ENCODE measurements around the gene NR6A1.

Gene NR6A1

DNA sequence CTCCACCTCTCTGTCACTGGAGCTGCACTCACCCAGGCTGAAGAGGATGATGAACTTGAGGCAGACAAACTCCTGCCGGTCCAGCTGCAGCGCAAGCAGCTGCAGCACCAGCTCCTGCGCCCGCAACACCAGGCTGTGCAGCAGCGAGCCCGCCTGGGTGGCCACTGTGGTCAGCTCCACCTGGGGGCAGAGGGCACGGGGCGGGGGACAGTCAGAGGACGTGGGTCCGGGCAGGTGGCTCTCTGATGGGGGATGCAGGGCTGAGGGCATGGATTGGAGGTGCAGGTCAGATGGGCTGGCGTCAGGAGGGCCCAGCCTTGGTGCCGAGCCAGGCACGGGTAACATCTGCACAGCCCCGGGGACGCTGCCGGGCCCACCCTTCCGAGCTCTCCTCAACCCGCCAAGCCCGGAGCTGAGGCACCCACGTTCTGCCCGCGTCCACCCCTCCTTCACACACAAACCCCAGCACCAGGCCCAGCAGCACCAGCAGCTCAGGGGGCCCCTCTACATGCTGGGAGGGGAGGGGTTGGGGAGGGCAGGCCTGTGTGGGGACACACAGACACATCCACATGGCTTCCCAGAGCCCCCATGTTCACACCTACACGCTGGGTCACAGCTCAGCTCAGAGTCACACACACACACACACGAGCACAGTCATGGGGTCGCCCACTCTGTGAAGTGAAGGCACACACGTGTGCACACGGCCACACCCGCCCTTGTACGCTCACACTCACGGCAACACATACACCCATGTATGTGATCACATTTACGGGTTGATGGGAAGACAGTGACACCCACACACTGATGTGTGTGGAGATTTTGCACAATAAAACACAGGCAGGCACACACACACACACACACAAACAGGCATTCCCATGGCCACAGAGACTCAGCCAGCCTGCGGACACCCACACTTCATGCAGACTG is 279.8 kb downstream of the NR6A1 start:
- peaks cover 7% of the 10 kb centered on the region; the same call in 1 of the 2 replicates for H3K27me3 ChIP-seq (ENCODE audit: control insufficient read depth, insufficient read depth, low read length)

DNA sequence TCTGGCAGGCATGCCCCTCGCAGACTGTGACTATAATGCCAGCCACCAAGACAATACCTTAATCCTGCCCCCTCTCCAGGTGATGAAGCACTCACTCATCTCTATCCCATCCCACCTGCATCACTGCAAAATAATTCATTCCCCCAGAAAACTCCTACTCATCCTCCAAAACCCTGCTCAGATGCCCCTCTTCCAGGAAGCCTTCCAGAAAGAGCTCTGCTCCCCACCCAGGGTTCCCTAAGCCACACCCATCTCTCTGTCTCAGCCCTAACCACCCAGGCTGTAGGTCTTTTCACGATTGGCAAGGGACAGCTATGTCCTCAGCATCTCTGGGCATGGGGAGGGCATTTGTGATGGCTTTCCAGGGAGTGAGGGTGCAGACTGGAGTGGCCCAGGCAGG is 281.1 kb downstream of the NR6A1 start:
- H3K9ac ChIP-seq (ENCODE audit: low read length), result no peak overlapping the region
- no peaks in the 10 kb centered on the region for H3K9me3 ChIP-seq (ENCODE audit: control insufficient read depth, insufficient read depth, low read depth, low read length)
- H3K4me1 ChIP-seq (ENCODE audit: control insufficient read depth, insufficient read depth, low read length), result peaks cover 14% of the 10 kb centered on the region; the same call in 1 of the 2 replicates
- H3K36me3 ChIP-seq (ENCODE audit: control insufficient read depth, insufficient read depth, low read length), result no peaks in the 10 kb centered on the region
- peaks cover 7% of the 10 kb centered on the region; the same call in 1 of the 2 replicates for H3K27me3 ChIP-seq (ENCODE audit: control insufficient read depth, insufficient read depth, low read length)
- H3K4me3 ChIP-seq (ENCODE audit: low read depth, low read length), result no peak overlapping the region
- H3K27ac ChIP-seq (ENCODE audit: low read depth, low read length), result no peak overlapping the region

More for the DNA sequence above, 279.8 kb downstream of the NR6A1 start:
- H3K9me3 ChIP-seq (ENCODE audit: control insufficient read depth, insufficient read depth, low read depth, low read length), result no peaks in the 10 kb centered on the region
- no peak overlapping the region for H3K9ac ChIP-seq (ENCODE audit: low read length)
- 0 out of 2 replicates have a peak, but pooled peaks cover 9% of the 10 kb centered on the region for H3K4me1 ChIP-seq (ENCODE audit: control insufficient read depth, insufficient read depth, low read length)
- H3K4me3 ChIP-seq (ENCODE audit: low read depth, low read length), result no peak overlapping the region
- H3K27ac ChIP-seq (ENCODE audit: low read depth, low read length), result no peak overlapping the region
- H3K36me3 ChIP-seq (ENCODE audit: control insufficient read depth, insufficient read depth, low read length), result no peaks in the 10 kb centered on the region

DNA sequence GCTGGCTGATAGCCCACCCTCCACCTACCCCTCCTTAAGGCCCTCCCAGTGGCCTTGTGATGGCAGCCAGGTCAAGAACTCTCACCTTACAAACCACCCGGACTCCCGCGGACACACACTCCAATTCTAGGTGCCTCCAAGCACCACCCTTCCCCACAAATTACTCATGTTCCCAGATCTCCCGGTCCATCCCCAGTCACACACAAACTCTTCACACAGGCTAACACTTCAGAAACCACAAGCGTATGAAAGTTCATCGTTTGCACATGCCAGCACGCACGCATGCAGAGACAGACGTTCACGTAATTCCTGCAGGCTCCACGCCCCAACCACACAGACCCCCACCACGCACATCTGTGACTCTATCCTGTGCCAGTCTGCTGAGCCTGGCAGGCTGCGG is 281.9 kb downstream of the NR6A1 start:
- no peak overlapping the region for H3K4me3 ChIP-seq (ENCODE audit: low read depth, low read length)
- no peak overlapping the region for H3K9ac ChIP-seq (ENCODE audit: low read length)
- H3K4me1 ChIP-seq (ENCODE audit: control insufficient read depth, insufficient read depth, low read length), result peaks cover 14% of the 10 kb centered on the region; the same call in 1 of the 2 replicates
- H3K27me3 ChIP-seq (ENCODE audit: control insufficient read depth, insufficient read depth, low read length), result peaks cover 7% of the 10 kb centered on the region; the same call in 1 of the 2 replicates
- H3K27ac ChIP-seq (ENCODE audit: low read depth, low read length), result no peak overlapping the region
- no peaks in the 10 kb centered on the region for H3K9me3 ChIP-seq (ENCODE audit: control insufficient read depth, insufficient read depth, low read depth, low read length)
- no peaks in the 10 kb centered on the region for H3K36me3 ChIP-seq (ENCODE audit: control insufficient read depth, insufficient read depth, low read length)

DNA sequence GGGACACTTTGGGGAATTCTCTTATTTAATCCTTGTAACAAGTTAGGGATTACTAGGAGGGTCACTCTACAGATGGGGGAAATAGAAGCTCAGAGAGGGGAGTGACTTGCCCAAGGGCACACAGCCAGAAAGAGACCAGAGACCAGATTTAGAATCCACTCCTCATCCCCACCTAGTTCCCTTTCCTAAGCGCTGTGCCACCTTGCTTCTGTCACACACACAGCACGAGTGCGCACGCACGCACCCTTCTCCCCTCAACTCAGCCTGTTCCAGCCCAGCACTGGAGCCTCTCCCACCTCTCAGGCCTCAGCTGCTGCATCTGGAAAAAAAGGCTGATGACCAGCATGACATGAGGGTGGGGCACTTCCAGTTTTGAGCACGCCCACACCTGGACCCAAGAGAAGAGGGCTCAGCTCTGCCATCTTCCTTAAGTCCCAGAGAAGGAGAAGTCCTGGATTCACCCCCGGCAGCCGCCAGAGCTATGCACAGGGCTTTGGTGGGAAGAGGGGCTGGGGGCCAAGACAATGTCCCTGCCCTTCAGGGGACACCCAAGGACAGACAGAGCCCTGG is 282.4 kb downstream of the NR6A1 start:
- Histone ChIP-seq H3K9ac (ENCODE audit: low read length) (no peak overlapping the region), H3K4me3 (ENCODE audit: low read depth, low read length) (no peak overlapping the region), H3K9me3 (ENCODE audit: control insufficient read depth, insufficient read depth, low read depth, low read length) (no peaks in the 10 kb centered on the region), H3K4me1 (ENCODE audit: control insufficient read depth, insufficient read depth, low read length) (peaks cover 14% of the 10 kb centered on the region; the same call in 1 of the 2 replicates), H3K27me3 (ENCODE audit: control insufficient read depth, insufficient read depth, low read length) (peaks cover 9% of the 10 kb centered on the region; the same call in 1 of the 2 replicates), H3K36me3 (ENCODE audit: control insufficient read depth, insufficient read depth, low read length) (no peaks in the 10 kb centered on the region), H3K27ac (ENCODE audit: low read depth, low read length) (no peak overlapping the region)

DNA sequence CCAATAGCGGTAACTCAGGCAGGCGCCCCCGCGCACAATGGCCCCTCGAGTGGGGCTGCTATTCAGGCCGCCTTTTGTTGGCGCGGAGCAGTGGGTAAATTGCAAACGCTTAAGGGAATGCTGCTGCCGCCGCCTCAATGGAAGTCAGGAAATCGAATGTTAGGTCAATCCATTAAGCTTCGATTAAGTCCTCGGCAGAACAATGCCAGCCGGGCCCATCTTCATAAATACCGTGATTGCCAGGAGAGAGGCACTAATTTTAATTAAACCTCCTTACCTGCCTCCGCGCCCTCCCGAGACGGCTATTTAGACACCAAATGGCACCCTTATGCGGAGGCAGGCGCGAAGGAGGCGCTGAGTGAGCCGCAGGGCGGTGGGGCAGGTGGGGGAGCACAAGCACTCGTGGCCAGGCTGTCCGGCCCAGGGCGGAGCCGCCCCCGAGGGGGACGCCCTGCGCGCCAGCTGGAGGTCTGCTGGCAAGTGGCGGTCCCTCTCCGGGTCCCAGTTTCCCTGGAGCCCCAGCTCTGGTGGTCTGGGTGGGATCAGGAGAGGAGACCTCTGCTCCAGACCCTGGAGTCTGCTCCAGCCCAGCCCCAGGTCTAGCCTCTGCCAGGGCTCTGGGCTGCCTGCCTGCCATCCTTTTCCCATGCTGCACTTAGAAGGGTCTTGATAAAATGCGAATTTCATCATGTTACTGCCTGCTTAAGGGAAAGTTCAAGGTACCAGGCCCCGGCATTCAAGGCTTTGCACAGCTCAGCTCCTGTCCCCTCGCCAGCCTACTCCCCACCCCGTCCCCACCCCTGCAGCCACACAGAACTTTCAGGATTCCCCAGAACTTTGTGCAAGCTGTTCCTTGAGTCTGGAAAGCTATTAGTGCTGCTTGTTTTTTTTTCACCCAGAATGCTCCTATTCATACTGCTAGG is 283.6 kb downstream of the NR6A1 start:
- Histone ChIP-seq H3K36me3 (ENCODE audit: control insufficient read depth, insufficient read depth, low read length) (no peaks in the 10 kb centered on the region), H3K27ac (ENCODE audit: low read depth, low read length) (no peak overlapping the region), H3K4me1 (ENCODE audit: control insufficient read depth, insufficient read depth, low read length) (peaks cover 17% of the 10 kb centered on the region), H3K9me3 (ENCODE audit: control insufficient read depth, insufficient read depth, low read depth, low read length) (no peaks in the 10 kb centered on the region), H3K4me3 (ENCODE audit: low read depth, low read length) (no peak overlapping the region), H3K27me3 (ENCODE audit: control insufficient read depth, insufficient read depth, low read length) (peaks cover 18% of the 10 kb centered on the region; the same call in 1 of the 2 replicates), H3K9ac (ENCODE audit: low read length) (no peak overlapping the region)

DNA sequence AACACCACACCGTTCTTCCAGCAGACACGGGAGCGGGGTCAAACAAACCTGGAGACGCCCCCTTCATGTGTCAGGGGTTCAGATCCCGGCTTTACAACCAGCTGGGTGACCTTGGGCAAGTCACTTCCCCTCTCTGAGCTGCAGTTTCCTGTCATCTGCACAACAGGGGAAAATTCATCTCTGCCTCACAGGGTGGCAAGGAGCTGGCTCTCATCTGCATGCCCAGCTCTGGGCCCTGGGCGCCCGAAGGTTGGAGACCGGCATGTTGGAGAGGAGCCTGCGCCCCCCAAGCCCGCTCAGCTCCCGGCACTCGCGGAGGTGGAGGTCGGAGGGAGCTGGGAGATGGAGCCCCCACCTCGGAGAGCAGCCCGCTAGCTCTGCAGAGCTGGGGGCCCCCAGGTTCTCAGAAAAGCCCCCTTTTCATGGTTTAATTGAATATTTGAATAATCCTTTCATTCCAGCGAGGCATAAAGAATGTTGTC is 284.3 kb downstream of the NR6A1 start:
- Histone ChIP-seq H3K4me3 (ENCODE audit: low read depth, low read length) (no peak overlapping the region), H3K27ac (ENCODE audit: low read depth, low read length) (no peak overlapping the region), H3K9me3 (ENCODE audit: control insufficient read depth, insufficient read depth, low read depth, low read length) (no peaks in the 10 kb centered on the region), H3K9ac (ENCODE audit: low read length) (no peak overlapping the region), H3K36me3 (ENCODE audit: control insufficient read depth, insufficient read depth, low read length) (no peaks in the 10 kb centered on the region), H3K4me1 (ENCODE audit: control insufficient read depth, insufficient read depth, low read length) (peaks cover 22% of the 10 kb centered on the region), H3K27me3 (ENCODE audit: control insufficient read depth, insufficient read depth, low read length) (peaks cover 22% of the 10 kb centered on the region)

DNA sequence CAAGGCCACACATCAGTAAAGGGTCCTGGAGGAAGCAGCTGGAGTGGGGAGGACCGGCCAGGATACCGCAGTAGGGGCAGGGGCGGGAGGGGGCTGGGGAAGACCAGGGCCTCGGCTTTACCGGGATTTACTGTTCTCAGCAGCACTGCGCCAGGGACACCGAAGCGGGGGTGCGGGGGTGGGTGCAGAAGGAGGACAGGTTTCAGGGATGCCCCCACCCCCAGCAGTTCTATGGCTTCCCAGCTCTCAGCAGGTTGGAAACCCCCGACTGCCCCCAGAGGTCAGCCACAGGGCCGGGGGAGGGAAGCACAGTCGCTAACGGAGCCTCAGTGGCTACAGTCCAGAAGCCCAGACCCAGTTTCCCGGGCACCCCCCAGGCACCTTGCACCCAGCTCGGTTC is 285.2 kb downstream of the NR6A1 start:
- H3K4me1 ChIP-seq (ENCODE audit: control insufficient read depth, insufficient read depth, low read length), result peaks cover 28% of the 10 kb centered on the region
- H3K9ac ChIP-seq (ENCODE audit: low read length), result no peak overlapping the region
- H3K9me3 ChIP-seq (ENCODE audit: control insufficient read depth, insufficient read depth, low read depth, low read length), result no peaks in the 10 kb centered on the region
- H3K27ac ChIP-seq (ENCODE audit: low read depth, low read length), result no peak overlapping the region
- peaks cover 28% of the 10 kb centered on the region for H3K27me3 ChIP-seq (ENCODE audit: control insufficient read depth, insufficient read depth, low read length)
- H3K36me3 ChIP-seq (ENCODE audit: control insufficient read depth, insufficient read depth, low read length), result no peaks in the 10 kb centered on the region
- no peak overlapping the region for H3K4me3 ChIP-seq (ENCODE audit: low read depth, low read length)

DNA sequence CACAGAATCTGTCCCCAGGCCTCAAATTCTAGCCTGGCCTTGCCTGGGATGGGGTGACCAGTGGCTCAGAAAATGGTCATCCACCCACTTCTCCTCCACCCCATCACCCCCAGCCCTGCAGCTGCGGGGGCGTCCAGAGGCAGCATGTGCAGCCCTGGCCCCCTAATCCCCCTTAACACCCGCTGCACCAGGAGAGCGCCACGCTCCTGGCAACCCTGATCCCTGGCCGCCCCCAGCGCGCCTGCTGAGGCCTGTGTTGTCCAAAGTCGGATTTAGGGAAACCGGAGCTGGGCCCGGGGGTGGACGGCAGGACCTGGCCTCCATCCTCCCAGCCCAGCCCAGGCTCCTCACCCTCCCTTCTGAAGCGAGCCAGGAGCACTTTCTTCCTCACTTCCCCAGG is 285.9 kb downstream of the NR6A1 start:
- H3K9ac ChIP-seq (ENCODE audit: low read length), result no peak overlapping the region
- H3K36me3 ChIP-seq (ENCODE audit: control insufficient read depth, insufficient read depth, low read length), result no peaks in the 10 kb centered on the region
- peaks cover 34% of the 10 kb centered on the region for H3K4me1 ChIP-seq (ENCODE audit: control insufficient read depth, insufficient read depth, low read length)
- no peak overlapping the region for H3K27ac ChIP-seq (ENCODE audit: low read depth, low read length)
- H3K27me3 ChIP-seq (ENCODE audit: control insufficient read depth, insufficient read depth, low read length), result peaks cover 33% of the 10 kb centered on the region
- H3K4me3 ChIP-seq (ENCODE audit: low read depth, low read length), result no peak overlapping the region
- no peaks in the 10 kb centered on the region for H3K9me3 ChIP-seq (ENCODE audit: control insufficient read depth, insufficient read depth, low read depth, low read length)

DNA sequence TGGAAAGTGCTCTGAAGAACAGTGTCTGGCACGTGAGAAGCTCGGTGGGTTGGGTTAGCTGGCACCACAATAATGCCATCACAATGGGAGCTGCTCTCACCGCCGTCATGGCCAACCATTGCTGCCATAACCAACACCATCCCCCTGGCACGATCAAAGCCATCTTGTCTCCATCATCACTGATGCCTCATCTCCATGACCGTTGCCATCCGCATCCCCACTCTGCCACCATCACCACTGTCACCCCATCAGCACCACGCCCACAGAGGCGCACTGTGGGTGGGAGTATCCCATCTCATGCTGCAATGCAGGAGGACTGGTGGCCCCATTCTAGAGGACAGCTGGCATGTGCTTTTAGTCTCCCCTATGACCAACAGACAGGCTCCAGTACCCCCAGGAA is 287.6 kb downstream of the NR6A1 start:
- Histone ChIP-seq H3K36me3 (ENCODE audit: control insufficient read depth, insufficient read depth, low read length) (no peaks in the 10 kb centered on the region), H3K9ac (ENCODE audit: low read length) (no peak overlapping the region), H3K4me3 (ENCODE audit: low read depth, low read length) (no peak overlapping the region), H3K9me3 (ENCODE audit: control insufficient read depth, insufficient read depth, low read depth, low read length) (no peaks in the 10 kb centered on the region), H3K4me1 (ENCODE audit: control insufficient read depth, insufficient read depth, low read length) (peaks cover 40% of the 10 kb centered on the region), H3K27me3 (ENCODE audit: control insufficient read depth, insufficient read depth, low read length) (peaks cover 51% of the 10 kb centered on the region), H3K27ac (ENCODE audit: low read depth, low read length) (no peak overlapping the region)

DNA sequence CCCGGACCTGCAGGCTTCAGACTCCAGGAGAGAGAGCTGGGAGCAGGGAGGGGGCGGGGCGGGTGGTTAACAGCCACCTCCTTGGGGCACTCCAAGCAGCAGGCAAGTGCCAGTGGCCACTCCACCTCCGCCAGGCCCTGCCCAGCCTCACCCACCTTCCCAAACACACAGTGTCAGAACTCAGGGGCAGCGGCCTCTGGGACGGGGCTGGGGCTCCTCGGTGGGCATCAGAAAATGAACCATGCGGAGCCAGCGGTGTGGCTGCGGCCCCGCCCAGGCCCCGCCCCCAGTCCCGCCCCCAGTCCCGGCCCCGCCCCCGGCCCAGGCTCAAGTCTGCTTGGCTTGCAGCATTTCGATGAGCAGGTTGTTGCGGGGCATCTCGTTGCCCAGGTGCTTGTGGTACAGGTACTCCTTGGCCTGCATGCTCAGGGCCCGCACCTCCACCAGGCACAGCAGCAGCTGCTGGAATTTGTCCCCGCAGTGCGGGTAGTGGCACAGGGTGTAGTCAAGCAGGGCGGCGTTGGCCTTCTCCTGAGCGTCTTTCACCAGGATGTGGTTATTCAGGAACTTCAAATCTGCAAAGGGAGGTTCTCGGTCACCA is 288.6 kb downstream of the NR6A1 start:
- H3K27ac ChIP-seq (ENCODE audit: low read depth, low read length), result no peak overlapping the region
- no peaks in the 10 kb centered on the region for H3K9me3 ChIP-seq (ENCODE audit: control insufficient read depth, insufficient read depth, low read depth, low read length)
- no peaks in the 10 kb centered on the region for H3K36me3 ChIP-seq (ENCODE audit: control insufficient read depth, insufficient read depth, low read length)
- no peak overlapping the region for H3K9ac ChIP-seq (ENCODE audit: low read length)
- peaks cover 43% of the 10 kb centered on the region for H3K4me1 ChIP-seq (ENCODE audit: control insufficient read depth, insufficient read depth, low read length)
- peaks cover 57% of the 10 kb centered on the region for H3K27me3 ChIP-seq (ENCODE audit: control insufficient read depth, insufficient read depth, low read length)
- peak overlapping the region; percentile 55 for H3K4me3 ChIP-seq (ENCODE audit: low read depth, low read length)
